Fibroblast of skin of left biceps (primary cell): ENCODE results near the gene WFS1.

Experiments used
- DNase-seq, 2 experiments: peaks; one replicate each; pipeline ENCODE4 v3.0.0-alpha.2; 2013; ENCODE audit warnings: low read depth in 2 of 2

WFS1 gene

DNA sequence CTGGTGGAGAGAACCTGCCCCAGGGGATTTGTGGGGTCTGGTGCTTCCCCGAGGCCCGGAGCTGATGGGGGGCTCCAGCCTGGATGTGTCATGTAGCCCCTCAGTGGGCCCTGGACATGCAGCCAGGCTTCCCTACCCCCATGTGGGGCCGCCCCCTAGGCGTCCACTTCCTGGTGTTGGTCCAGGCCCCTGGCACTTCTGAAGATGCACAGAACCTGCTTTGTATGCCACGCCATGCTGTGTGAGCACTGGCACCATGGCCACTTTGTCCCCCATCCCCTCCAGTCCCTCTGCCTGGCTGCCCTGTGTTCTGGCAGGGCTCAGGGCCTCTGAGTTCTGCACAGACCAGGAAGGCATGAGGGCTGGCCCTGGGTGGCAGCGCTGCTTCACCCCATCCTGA is 29.2 kb downstream of the WFS1 start:
- no peak for DNase-seq

DNA sequence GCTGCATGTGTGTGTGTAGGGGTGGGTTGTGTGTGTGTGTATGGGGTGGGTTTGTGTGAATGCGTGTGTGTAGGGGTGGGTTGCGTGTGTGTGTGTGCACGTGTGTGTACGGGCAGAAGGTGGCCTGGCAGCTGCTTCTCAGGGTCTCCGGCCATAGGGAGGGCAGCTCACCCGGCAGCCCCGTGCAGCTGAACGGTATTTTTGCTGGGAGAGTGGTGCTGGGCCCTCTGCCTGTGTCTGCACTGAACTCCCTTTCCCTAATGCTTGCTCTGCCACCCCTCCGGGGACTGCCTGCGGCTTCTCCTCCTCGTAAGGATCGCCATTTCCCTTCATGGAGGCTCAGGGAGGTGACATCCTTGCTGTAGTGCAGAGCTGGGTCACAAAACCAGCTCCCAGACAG is 30.2 kb downstream of the WFS1 start:
- DNase-seq, result no peak

DNA sequence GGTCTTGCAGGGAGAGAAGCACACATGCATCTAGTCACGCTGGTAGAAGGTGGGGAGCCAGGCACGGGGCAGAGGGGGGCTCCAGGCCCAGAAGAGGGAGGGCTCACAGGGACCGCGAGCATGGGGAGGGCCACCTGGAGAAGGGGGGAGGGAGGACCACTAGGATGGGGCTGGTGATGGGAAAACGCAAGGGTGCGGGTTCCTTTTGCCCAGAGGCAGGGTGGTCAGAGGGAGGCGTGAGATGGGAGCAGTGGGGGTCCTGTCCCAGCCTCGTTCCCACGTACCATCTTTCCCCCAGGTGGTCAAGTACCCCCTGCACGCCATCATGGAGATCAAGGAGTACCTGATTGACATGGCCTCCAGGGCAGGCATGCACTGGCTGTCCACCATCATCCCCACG is 30.7 kb downstream of the WFS1 start:
- DNase-seq, result no peak

DNA sequence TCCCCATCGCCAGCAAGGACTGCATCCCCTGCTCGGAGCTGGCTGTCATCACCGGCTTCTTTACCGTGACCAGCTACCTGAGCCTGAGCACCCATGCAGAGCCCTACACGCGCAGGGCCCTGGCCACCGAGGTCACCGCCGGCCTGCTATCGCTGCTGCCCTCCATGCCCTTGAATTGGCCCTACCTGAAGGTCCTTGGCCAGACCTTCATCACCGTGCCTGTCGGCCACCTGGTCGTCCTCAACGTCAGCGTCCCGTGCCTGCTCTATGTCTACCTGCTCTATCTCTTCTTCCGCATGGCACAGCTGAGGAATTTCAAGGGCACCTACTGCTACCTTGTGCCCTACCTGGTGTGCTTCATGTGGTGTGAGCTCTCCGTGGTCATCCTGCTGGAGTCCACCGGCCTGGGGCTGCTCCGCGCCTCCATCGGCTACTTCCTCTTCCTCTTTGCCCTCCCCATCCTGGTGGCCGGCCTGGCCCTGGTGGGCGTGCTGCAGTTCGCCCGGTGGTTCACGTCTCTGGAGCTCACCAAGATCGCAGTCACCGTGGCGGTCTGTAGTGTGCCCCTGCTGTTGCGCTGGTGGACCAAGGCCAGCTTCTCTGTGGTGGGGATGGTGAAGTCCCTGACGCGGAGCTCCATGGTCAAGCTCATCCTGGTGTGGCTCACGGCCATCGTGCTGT is 31.5 kb downstream of the WFS1 start:
- no peak for DNase-seq

DNA sequence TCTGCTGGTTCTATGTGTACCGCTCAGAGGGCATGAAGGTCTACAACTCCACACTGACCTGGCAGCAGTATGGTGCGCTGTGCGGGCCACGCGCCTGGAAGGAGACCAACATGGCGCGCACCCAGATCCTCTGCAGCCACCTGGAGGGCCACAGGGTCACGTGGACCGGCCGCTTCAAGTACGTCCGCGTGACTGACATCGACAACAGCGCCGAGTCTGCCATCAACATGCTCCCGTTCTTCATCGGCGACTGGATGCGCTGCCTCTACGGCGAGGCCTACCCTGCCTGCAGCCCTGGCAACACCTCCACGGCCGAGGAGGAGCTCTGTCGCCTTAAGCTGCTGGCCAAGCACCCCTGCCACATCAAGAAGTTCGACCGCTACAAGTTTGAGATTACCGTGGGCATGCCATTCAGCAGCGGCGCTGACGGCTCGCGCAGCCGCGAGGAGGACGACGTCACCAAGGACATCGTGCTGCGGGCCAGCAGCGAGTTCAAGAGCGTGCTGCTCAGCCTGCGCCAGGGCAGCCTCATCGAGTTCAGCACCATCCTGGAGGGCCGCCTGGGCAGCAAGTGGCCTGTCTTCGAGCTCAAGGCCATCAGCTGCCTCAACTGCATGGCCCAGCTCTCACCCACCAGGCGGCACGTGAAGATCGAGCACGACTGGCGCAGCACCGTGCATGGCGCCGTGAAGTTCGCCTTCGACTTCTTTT is 32.2 kb downstream of the WFS1 start:
- DNase-seq, result no peak

DNA sequence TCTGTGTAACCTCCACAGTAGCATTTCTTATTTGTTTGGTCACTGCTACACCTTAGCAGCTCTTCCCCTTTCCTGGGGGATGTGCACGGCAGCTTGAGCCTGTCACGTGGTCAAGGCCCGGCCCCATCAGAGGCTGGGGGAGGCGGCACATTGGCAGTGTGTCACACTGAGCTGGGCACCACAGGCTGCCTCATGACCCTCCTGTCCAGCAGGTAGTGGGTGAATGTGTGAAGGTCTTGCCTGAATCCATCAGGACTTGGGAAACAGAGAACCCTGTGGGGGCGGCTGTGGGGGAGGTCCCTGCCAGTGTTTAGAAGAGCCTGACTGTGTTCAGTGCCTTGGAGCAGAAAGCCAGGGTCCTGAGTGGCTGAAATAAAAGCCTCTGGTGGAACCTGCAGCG is 33.2 kb downstream of the WFS1 start:
- no peak for DNase-seq

DNA sequence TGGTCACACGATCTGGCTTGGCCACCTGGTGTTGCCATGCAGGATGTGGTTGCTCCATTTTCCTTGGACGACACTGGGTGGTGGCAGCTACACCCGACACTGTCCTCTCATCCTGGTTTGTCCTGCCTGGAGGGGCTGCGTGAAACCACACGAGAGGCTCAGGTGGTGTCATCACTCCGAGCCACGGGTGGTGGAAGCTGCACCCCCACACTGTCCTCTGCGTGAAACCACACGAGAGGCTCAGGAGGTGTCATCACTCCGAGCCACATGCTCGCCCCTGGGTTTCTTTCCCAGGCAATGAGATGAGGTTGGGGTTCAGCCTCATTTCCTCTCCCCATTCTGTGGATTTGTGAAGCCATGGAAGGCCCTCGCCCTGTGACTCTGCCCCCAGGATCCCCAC is 34.3 kb downstream of the WFS1 start:
- DNase-seq, result no peak

DNA sequence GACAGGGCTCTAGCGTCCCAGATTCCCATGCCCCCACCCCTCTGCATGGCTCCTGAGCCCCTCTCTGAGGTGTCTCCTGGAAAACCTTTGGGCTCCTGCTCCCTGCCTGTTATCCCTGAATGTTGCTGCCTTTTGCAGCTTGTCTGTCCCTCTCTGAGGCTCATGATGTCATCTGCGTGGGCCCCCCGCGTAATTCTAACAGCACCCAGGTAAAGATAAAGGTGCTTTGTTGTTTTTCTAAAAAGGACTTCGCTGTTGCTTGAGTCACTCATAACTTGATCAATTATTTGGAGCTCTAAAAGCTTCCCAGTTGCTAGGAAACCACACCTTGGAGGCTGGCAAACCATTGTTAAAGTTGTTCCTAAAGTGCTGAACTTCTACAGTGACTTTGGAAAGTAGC is 36.6 kb downstream of the WFS1 start:
- no peak for DNase-seq

DNA sequence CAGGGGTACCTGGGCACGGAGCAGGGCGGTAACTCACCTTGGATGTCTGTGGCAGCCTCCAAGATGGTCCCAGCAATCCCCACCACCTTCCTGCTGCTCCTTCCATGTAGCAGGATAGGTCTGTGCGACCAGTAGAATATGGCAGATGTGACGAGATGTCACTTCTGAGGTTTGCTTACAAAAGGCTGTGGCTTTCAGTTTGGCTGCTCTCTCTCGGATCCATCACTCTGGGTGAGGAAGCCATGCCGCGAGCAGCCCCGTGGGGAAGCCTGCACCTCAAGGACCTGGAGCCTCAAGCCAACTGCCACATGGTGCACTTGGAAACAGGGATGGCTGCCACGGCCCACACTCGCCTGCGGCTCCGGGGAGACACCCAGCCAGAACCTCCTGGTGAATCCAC is 37.6 kb downstream of the WFS1 start:
- no peak for DNase-seq

DNA sequence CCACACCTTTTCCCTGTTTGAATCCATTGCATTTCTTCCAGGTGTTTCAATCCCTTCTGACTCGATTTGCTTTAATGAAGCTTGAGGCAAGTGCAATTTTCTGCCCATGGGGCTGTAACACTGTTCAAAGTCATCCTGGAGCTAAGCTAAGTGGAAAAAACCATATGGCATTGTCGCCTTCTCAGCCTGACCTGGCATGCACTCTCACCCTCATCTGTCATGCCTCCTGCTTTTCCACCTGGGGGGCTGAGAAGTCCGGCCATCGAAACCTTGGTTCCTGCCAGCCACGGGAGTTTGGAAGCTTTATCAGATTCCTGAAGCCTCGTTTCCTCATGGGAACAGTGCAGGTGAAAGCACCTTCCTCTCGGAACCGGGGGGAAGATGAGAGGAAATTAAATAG is 38.2 kb downstream of the WFS1 start:
- no peak for DNase-seq

DNA sequence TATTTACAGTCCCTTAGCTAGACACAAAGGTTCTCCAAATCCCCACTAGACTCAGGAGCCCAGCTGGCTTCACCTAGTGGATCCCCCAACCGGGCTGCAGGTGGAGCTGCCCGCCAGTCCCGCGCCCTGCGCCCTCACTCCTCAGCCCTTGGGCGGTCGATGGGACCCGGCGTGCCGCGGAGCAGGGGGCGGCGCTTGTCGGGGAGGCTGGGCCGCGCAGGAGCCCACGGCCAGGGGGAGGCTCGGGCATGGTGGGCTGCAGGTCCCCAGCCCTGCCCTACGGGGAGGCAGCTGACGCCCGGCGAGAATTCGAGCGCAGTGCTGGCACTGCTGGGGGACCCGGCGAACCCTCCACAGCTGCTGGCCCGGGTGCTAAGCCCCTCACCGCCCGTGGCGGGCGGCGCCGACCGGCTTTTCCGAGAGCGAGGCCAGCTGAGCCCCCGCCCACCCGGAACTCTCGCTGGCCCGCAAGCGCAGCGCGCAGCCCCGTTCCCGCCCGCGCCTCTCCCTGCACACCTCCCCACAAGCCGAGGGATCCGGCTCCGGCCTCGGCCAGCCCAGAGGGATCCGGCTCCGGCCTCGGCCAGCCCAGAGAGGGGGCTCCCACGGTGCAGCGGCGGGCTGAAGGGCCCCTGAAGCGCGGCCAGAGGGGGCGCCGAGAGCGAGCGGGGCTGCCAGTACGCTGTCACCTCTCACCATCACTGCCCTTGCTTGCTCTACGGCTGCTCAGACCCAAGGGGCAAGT is 39.4 kb downstream of the WFS1 start:
- no peak for DNase-seq

DNA sequence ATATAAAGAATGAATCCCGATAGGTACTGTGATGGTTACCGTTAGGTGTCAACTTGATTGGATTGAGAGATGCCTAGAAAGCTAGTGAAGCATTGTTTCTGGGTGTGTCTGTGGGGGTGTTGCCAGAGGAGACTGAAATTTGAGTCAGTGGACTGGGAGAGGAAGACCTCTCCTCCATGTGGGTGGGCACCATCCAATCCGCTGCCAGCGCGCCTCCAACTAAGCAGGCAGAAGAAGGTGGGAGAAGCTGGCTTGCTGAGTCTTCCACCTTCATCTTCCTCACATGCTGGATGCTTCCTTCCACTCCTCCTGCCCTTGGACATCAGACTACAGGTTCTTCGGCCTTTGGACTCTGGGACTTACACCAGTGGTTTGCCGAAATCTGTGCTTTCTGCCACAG is 40.1 kb downstream of the WFS1 start:
- no peak for DNase-seq

DNA sequence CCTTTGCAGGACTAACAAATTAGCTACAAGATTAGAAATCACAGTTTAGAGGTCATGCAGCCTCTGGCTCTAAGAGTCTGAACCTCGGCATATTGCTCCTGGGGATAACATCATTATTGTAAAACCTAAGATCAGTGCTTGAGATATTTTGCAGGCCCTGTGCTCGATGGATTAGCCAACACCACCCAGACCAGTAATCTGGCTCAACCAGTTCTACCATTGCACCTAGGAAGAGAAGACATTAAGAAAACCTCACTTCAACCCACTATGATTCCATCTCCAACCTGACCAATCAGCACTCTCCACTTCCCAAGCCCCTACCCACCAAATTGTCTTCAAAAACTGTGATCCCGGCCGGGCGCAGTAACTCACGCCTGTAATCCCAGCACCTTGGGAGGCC is 43.6 kb downstream of the WFS1 start:
- no peak for DNase-seq

DNA sequence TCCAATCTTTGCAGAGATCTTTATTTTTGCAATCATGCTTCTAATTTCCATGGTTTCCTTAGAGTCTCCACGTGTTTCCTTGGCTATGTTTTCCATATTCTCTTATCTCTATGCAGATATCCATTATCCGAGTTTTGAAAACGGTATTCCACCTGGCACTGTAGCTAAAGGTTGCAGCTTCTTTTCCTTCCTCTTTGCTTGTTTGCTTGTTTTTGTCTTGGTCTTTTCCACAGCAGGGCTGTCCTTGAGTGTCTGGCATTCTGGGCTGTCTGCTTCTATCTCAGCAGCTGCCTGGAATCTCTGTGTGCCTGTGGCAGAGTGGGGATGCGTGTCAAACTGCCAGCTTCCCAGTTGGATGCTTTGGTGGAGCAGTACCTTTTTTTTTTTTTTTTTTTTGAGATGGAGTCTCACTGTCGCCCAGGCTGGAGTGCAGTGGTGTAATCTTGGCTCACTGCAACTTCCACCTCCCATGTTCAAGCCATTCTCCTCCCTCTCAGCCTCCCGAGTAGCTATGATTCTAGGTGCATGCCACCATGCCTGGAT is 46.9 kb downstream of the WFS1 start:
- DNase-seq, result no peak

DNA sequence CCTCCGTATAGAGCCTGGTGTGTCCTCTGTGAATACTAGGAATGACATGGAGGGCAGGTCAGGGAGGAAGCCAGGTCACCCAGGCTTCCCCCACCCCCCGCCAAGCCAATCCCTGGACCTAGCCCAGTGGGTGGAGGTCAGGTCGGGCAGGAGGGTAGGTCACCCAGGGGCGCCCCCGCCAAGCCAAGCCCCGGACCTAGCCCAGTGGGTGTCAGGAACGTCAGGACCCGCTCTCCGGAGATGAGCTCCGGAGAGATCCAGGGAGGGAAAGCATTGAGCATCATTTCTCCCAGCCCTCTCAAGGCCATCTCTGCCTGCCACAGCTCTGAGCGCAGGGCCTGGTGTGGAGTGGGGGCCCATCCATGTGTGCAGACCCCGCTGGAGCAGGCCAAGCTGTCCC is 48.6 kb downstream of the WFS1 start:
- DNase-seq, result no peak

DNA sequence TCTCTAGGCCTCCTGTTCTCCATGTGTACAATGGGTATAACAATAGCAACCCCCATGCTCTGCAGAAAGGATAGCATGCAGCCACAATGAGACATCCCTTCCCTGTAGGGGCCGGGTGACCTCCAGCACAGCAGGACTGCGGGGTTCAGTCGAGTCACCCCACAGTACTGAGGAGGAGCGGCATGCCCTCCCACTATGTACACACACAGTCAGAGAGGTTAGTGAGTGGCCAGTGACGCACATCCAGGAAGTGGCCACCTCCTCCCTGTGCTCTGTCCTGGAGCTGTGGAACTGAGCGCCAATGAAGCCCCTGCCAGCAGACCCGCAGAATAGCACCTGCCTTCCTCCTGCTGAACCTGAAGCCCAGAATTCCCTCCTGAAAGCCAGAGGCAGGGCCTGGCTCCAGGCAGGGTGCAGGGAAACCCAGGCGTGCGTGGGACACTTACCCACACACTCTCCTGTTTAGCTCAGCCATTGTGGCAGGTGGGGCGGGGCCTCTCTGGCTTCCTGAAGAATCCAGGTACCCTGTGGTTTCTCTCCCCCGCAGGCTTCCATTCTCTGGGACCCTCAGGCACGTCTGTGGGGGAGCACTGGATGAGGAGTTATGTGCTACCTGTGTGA is 50.0 kb downstream of the WFS1 start:
- no peak for DNase-seq

DNA sequence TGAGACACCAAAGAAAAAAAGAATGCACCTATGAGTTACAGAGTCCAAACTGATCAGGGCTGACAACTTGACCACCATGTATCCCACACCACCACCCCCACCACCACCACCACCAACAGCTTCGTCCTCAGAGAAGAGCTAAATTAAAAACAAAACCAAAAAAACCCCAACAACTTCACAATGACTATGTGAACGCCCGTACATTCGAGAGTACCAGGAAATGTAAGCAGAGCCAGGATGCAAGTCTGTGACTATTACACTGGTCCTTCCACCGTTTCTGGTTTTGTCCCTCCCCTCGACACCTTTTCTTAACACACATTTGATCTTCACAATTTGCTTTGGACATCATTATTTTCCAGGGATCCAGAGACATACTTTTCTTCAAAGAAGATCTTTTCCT is 51.0 kb downstream of the WFS1 start:
- no peak for DNase-seq

DNA sequence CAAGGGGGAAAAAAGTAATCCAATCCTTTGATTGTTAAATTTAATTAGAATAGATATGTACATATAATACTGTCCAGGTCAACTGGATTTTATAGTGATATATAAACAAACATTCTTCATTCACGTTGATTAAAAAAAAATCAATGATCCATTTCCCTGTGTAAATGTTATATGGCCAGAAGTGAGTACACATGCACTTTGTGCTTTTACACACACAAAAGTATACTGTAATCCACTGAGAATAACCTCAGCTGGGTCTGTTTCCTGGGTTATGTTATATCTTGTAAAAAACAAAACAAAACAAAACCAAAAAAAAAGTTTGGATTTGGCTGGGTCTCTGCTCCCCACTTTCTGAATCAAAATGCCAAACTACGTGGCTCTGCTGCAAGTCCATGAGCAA is 51.7 kb downstream of the WFS1 start:
- DNase-seq, result no peak

DNA sequence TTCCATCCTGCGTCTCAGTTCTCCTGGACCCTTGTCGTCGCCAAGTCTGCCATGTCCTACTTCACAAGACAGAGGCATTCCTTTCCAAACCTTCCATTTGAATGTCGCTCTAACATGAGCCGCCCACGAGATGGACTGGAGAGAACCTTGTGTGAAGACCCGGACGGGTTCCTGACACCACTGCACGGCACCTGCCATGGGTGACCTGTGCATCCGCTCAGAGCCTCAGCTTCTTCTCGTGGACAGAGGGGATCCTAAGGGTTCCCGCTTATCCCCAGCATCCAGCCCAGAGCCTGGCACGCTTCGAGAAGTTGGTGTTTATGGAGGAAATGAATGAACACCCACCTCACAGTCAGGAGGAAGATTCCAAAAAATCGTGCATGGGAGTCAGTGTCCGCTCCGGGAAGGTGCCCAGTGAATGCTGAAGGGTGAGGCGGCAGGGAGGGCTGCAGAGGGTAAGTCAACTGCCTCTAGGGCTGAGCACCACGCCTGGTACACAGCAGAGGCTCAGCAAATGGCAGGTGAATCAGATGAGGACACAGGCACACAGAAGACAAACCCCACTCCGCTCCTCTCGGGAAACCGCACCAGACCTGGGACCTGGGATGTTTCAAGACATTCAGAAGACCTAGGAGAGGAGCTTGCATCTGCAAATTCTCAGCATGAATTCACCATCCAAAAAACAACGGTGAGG is 52.6 kb downstream of the WFS1 start:
- DNase-seq, result no peak

DNA sequence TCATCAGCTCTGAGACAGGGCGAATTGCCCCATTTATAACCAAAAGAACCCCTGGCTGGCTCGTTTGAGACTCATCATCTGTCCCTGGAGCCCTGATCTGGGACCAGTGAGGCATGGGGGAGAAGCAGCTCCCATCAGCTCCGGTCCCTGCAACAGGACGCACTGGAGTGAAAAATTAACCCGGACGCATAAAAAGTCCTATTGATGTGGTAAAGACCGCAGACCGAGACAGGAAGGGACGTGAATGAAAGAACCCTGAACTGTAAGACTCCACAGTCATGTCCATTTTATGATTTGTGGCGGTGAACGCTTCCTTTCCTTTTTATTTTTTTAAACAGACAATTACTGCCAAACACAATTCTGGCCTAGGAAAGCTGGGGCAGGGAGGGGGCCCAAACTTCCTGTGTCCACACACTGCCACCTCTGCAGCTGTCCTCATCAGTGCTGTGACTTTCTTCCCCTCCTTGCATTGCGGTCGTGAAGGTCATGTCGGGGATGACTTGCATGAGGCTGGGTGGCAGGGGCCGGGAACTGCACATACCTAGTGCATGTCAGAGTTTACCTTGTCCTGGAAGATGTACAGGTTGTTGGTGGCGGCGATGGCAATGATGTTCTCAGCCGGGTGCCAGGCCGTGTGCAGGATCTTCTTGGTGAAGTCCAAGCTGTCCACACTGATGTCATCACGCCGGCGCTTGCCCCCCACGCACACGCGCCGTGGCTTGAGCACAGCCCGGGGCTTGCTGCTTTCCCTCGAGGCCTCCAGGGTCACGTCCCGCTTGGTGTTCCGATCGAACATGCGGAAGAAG is 53.3 kb downstream of the WFS1 start:
- DNase-seq, result no peak

DNA sequence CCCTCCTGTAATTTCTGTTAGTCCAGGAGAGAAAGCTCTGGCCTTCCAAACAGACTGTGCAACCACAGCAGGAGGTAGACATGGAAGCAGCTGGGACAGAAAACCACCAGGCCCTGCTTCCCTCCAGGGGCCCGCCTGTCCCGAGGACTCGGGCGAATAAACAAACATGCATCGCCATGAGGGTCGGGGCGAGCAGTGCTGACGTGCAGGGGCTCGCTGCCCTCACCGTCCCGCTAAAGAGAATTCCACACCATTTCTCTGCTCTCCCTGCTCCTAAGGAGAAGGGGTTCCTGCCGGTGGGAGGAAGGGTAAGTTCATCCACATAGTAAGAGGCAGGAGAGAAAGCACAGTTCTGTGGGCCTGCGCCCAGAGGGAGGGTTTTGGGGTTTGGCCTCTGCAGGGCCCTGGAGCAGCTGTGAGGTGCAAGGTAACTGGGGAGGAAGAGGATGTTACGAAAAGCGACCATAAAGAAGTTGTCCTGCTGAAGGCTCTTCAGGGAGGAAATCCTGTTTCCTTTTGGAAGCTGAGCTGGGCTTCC is 54.9 kb downstream of the WFS1 start:
- no peak for DNase-seq
